Muscle of leg (tissue), 11 donors: ENCODE measurements around the gene LEPR. TPM values are rescaled to one million over a fixed set of nuclear protein-coding genes. Genes with fewer than 3 reads are reported as not detected.

ENCODE experiments used
- DNase-seq: peaks from one replicate; pipeline ENCODE4 v3.0.0; 2013
- H3K27ac ChIP-seq: one replicate; pipeline ENCODE4 v1.5.1; 2013; ENCODE audit warnings: mild to moderate bottlenecking, low read length, control low read depth
- H3K27me3 ChIP-seq: one replicate; pipeline ENCODE4 v1.6.1; 2013; ENCODE audit warnings: low read length; ENCODE audit not compliant: control insufficient read depth, insufficient read depth
- H3K36me3 ChIP-seq: one replicate; pipeline ENCODE4 v1.6.1; 2013; ENCODE audit warnings: low read length; ENCODE audit not compliant: control insufficient read depth, insufficient read depth
- H3K4me1 ChIP-seq: one replicate; pipeline ENCODE4 v1.6.1; 2013; ENCODE audit warnings: low read length; ENCODE audit not compliant: control insufficient read depth, insufficient read depth
- H3K4me3 ChIP-seq: one replicate; pipeline ENCODE4 v1.5.1; 2013; ENCODE audit warnings: low read length, control low read depth
- H3K9me3 ChIP-seq: replicated peaks from 2 replicates; pipeline ENCODE4 v1.6.1; 2013; ENCODE audit warnings: low read depth, low read length; ENCODE audit not compliant: control insufficient read depth
- WGBS: methylation state at CpG from one replicate; pipeline ENCODE4 v1.1.5; 2013; ENCODE audit warnings: missing lambda C conversion rate; ENCODE audit not compliant: insufficient coverage; 5-methylcytosine and 5-hydroxymethylcytosine counted together
- polyA plus RNA-seq, 8 donors: library from polyadenylated mRNA; unstranded; fragments of 120-200 nt; gene quantifications; one replicate each; pipeline versions ENCODE4 v1.2.1 to v1.2.3, GENCODE V29; 2013; ENCODE audit warnings: inconsistent platforms in 1 of 8, low replicate concordance in 1 of 8; ENCODE audit not compliant: insufficient read length in 8 of 8, insufficient read depth in 1 of 8
- total RNA-seq: library from RNA; stranded (reverse); fragments of 120-200 nt; gene quantifications from one replicate; pipeline ENCODE4 v1.2.4, GENCODE V29; 2013

The LEPR gene
- total and polyA plus RNA-seq, 9 donors, result 3.7 to 15.5 (median 9.0) TPM

- Histone ChIP-seq H3K27ac (peak overlapping the region; percentile 99), H3K4me1 (peaks cover 18% of the 10 kb centered on the region), H3K27me3 (no peaks in the 10 kb centered on the region), H3K4me3 (peak overlapping the region; percentile 93), H3K9me3 (no peaks in the 10 kb centered on the region), H3K36me3 (peaks cover 19% of the 10 kb centered on the region)
- WGBS, result 0% methylated on average over 1 of the region's 13 CpGs
- DNase-seq, result peak; percentile 38
Observed at GRCh38 chr1:65421351-65422025, 1.0 kb downstream of the LEPR start.

- WGBS, result 91% methylated on average over 8 of the region's 12 CpGs
Observed at GRCh38 chr1:65422241-65423203, 2.1 kb downstream of the LEPR start.

GRCh38 chr1:65423884-65424572, 3.6 kb downstream of the LEPR start:
- peaks cover 18% of the 10 kb centered on the region for H3K4me1 ChIP-seq
- no peaks in the 10 kb centered on the region for H3K27me3 ChIP-seq
- no peaks in the 10 kb centered on the region for H3K9me3 ChIP-seq
- H3K36me3 ChIP-seq, result peaks cover 29% of the 10 kb centered on the region
- WGBS, result no CpG with 5 or more reads among the region's 2 CpGs
- H3K4me3 ChIP-seq, result no peak overlapping the region
- H3K27ac ChIP-seq, result no peak overlapping the region
- no peak for DNase-seq

More at GRCh38 chr1:65422241-65423203, 2.1 kb downstream of the LEPR start:
- no peaks in the 10 kb centered on the region for H3K9me3 ChIP-seq
- H3K4me3 ChIP-seq, result no peak overlapping the region
- H3K36me3 ChIP-seq, result peaks cover 25% of the 10 kb centered on the region
- peaks cover 18% of the 10 kb centered on the region for H3K4me1 ChIP-seq
- H3K27me3 ChIP-seq, result no peaks in the 10 kb centered on the region
- DNase-seq, result no peak
- H3K27ac ChIP-seq, result no peak overlapping the region

DNA sequence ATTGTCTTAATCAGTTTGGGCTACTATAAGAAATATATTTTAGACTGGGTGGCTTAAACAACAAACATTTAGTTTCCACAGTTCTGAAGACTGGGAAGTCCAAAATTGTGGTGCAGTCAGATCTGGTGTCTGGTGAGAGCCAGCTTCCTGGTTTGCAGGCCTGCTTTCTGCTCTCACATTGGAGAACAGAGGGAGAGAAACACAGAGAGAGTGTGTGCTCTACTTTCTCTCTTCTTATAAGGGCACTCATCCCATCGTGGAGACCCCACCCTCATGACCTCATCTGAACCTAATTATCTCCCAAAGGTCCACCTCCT, 4.1 kb downstream of the LEPR start:
- Histone ChIP-seq H3K4me3 (no peak overlapping the region), H3K36me3 (peaks cover 31% of the 10 kb centered on the region), H3K27ac (no peak overlapping the region), H3K4me1 (peaks cover 17% of the 10 kb centered on the region), H3K9me3 (no peaks in the 10 kb centered on the region), H3K27me3 (no peaks in the 10 kb centered on the region)
- no peak for DNase-seq
- no CpG with 5 or more reads among the region's 1 CpG for WGBS

- H3K27me3 ChIP-seq, result no peaks in the 10 kb centered on the region
- no CpG with 5 or more reads among the region's 2 CpGs for WGBS
- peaks cover 13% of the 10 kb centered on the region for H3K4me1 ChIP-seq
- no peak for DNase-seq
- no peak overlapping the region for H3K4me3 ChIP-seq
- H3K27ac ChIP-seq, result no peak overlapping the region
- peaks cover 31% of the 10 kb centered on the region for H3K36me3 ChIP-seq
- no peaks in the 10 kb centered on the region for H3K9me3 ChIP-seq
Observed at GRCh38 chr1:65425006-65425405, 4.5 kb downstream of the LEPR start.

- Histone ChIP-seq H3K9me3 (no peaks in the 10 kb centered on the region), H3K4me3 (no peak overlapping the region), H3K27me3 (no peaks in the 10 kb centered on the region), H3K36me3 (peaks cover 31% of the 10 kb centered on the region), H3K27ac (no peak overlapping the region), H3K4me1 (peaks cover 13% of the 10 kb centered on the region)
- no peak for DNase-seq
- WGBS, result 90% methylated on average over 3 of the region's 3 CpGs
Observed at GRCh38 chr1:65425697-65426096, 5.2 kb downstream of the LEPR start.

GRCh38 chr1:65429078-65429477, 8.6 kb downstream of the LEPR start:
- H3K4me1 ChIP-seq, result no peaks in the 10 kb centered on the region

DNA sequence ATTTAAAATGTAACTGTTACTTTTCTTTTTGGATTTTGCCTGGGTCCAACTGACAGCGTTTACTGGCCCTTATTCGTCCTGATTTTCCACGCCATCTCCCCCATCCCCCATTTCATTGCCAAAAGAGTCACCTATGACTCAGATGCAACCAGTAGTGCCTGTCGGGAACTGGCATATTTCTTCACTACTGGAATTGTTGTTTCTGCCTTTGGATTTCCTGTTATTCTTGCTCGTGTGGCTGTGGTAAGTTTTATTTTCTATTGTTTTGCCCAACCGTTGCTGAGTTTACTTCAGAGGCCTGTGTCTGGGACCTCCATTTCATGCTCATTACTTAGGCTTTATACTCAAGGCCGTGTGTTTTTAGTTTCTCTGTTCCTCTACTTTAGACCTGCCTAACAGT, 9.3 kb downstream of the LEPR start:
- Histone ChIP-seq H3K27me3 (no peaks in the 10 kb centered on the region), H3K9me3 (no peaks in the 10 kb centered on the region), H3K36me3 (peaks cover 37% of the 10 kb centered on the region), H3K4me3 (no peak overlapping the region), H3K4me1 (no peaks in the 10 kb centered on the region), H3K27ac (peak overlapping the region; percentile 63)
- no peak for DNase-seq
- WGBS, result no CpG with 5 or more reads among the region's 7 CpGs

More at GRCh38 chr1:65429078-65429477, 8.6 kb downstream of the LEPR start:
- DNase-seq, result no peak
- Histone ChIP-seq H3K9me3 (no peaks in the 10 kb centered on the region), H3K27me3 (no peaks in the 10 kb centered on the region), H3K27ac (peak overlapping the region; percentile 45), H3K36me3 (peaks cover 37% of the 10 kb centered on the region), H3K4me3 (no peak overlapping the region)
- WGBS, result 94% methylated on average over 2 of the region's 2 CpGs

DNA sequence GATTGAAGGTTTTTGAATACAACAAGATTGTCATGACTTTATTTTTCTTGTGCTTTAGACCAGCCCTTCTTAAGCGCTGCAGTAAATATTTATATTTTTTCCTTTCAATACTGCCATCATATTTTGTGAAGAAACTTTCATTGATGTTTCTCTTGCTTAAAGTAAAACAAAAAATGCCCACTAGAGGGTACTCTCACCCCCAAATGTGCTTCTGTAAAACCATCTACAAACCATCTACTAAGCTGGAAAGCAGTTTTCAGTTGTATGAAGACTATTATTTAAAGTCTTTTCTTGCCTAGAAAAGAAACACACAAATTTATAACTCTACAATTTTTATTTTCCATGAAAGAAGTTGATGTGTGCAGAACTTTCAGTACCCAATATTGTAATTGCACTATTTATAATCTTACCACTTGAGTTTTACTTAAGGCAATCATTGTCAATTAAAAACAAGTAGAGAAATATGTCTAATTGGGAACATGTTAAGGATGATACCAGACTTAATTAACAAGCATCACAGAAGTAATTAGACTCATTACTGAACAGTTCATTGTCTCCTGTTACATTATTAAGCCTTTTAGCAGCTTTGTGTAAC, 10.7 kb downstream of the LEPR start:
- H3K4me3 ChIP-seq, result no peak overlapping the region
- WGBS, result no CpG with 5 or more reads among the region's 1 CpG
- peaks cover 24% of the 10 kb centered on the region for H3K36me3 ChIP-seq
- H3K9me3 ChIP-seq, result no peaks in the 10 kb centered on the region
- no peaks in the 10 kb centered on the region for H3K27me3 ChIP-seq
- H3K4me1 ChIP-seq, result no peaks in the 10 kb centered on the region
- DNase-seq, result peak; percentile 65
- H3K27ac ChIP-seq, result no peak overlapping the region
